SK-N-SH (cell line): ENCODE measurements around the gene ADGRL3. TPM values are rescaled to one million over a fixed set of nuclear protein-coding genes. Genes with fewer than 3 reads are reported as not detected.

ENCODE experiments used
- CTCF ChIA-PET: fragments of 300-600, 350-600 bp; formaldehyde crosslinking; extraction: SDS; loops from one replicate; lab custom pipeline; 2021; lab: Yijun Ruan, JAX
- POLR2A ChIA-PET: fragments of 350-600 bp; sonication (Branson Sonifier 250); formaldehyde crosslinking; extraction: SDS; loops from one replicate; lab custom pipeline; 2020; ENCODE audit warnings: antibody characterized with exemption, inconsistent platforms; lab: Yijun Ruan, JAX
- DNase-seq: peaks from one replicate; pipeline ENCODE4 v3.0.0; 2012
- H2AFZ ChIP-seq: fragments of 200-600 bp; sonication (generic); 2 replicates; pipeline ENCODE4 v1.8.1; 2016; ENCODE audit warnings: antibody characterized with exemption, mild to moderate bottlenecking, low read depth
- H3F3A ChIP-seq: fragments of 200-600 bp; sonication (generic); replicated peaks from 2 replicates; pipeline ENCODE3; 2016; ENCODE audit warnings: antibody characterized with exemption, mild to moderate bottlenecking; ENCODE audit not compliant: insufficient read depth
- H3K27ac ChIP-seq, 2 experiments: fragments of 200-500 bp in 1 of 2; fragments of 200-600 bp in 1 of 2; sonication (Bioruptor generic) in 1 of 2; sonication (generic), shearing (Covaris generic) in 1 of 2; 2 replicates each; pipeline versions ENCODE4 v1.5.1 to v1.6.1; 2014 to 2016; ENCODE audit warnings: low read depth in 2 of 2, inconsistent platforms in 1 of 2, low read length in 1 of 2, mild to moderate bottlenecking in 1 of 2, mixed read lengths in 1 of 2
- H3K27me3 ChIP-seq: fragments of 200-600 bp; sonication (generic), shearing (Covaris generic); 2 replicates; pipeline ENCODE4 v1.6.1; 2016; ENCODE audit warnings: mixed run types; ENCODE audit not compliant: insufficient read depth
- H3K36me3 ChIP-seq, 2 experiments: fragments of 200-500 bp in 1 of 2; fragments of 200-600 bp in 1 of 2; sonication (Bioruptor generic) in 1 of 2; sonication (generic) in 1 of 2; replicated peaks in 1 of 2; 2 replicates each; pipeline versions ENCODE3 to v1.5.1; 2014 to 2016; ENCODE audit warnings: low read length in 1 of 2, mild to moderate bottlenecking in 1 of 2; ENCODE audit not compliant: insufficient read depth in 2 of 2, control insufficient read depth in 1 of 2
- H3K4me1 ChIP-seq, 2 experiments: fragments of 200-500 bp in 1 of 2; fragments of 200-600 bp in 1 of 2; sonication (Bioruptor generic) in 1 of 2; sonication (generic), shearing (Covaris generic) in 1 of 2; 2 replicates each; pipeline versions ENCODE4 v1.5.1 to v1.6.1; 2014 to 2016; ENCODE audit warnings: low read depth in 1 of 2, low read length in 1 of 2, mixed run types in 1 of 2; ENCODE audit not compliant: insufficient read depth in 2 of 2, control insufficient read depth in 1 of 2
- H3K4me2 ChIP-seq: fragments of 200-600 bp; sonication (generic), shearing (Covaris generic); 2 replicates; pipeline ENCODE4 v1.6.1; 2017; ENCODE audit warnings: mixed run types
- H3K4me3 ChIP-seq, 2 experiments: fragments of 200-500 bp in 1 of 2; fragments of 200-600 bp in 1 of 2; sonication (Bioruptor generic) in 1 of 2; sonication (generic), shearing (Covaris generic) in 1 of 2; 2 replicates each; pipeline versions ENCODE4 v1.5.1 to v1.8.1; 2014 to 2016; ENCODE audit warnings: low read depth in 2 of 2, inconsistent platforms in 1 of 2, low read length in 1 of 2, mild to moderate bottlenecking in 1 of 2, mixed read lengths in 1 of 2, moderate library complexity in 1 of 2
- H3K79me2 ChIP-seq: fragments of 200-600 bp; sonication (generic); 2 replicates; pipeline ENCODE4 v1.8.1; 2017; ENCODE audit warnings: mild to moderate bottlenecking; ENCODE audit not compliant: insufficient read depth
- H3K9ac ChIP-seq: fragments of 200-600 bp; sonication (generic); 2 replicates; pipeline ENCODE4 v1.6.1; 2017; ENCODE audit warnings: mixed run types
- H3K9me2 ChIP-seq: fragments of 200-600 bp; sonication (generic); 2 replicates; pipeline ENCODE4 v1.6.1; 2017; ENCODE audit warnings: mixed run types
- H3K9me3 ChIP-seq: fragments of 200-600 bp; sonication (generic); 2 replicates; pipeline ENCODE4 v1.6.1; 2017; ENCODE audit warnings: mixed run types, mild to moderate bottlenecking, moderate library complexity
- H4K20me1 ChIP-seq: fragments of 200-600 bp; sonication (generic); 2 replicates; pipeline ENCODE4 v1.6.1; 2017; ENCODE audit warnings: mild to moderate bottlenecking, mixed run types; ENCODE audit not compliant: insufficient read depth
- CHD2 ChIP-seq: fragments of 150-350 bp; IDR thresholded peaks from 2 replicates; pipeline ENCODE4 v1.6.1; 2018; ENCODE audit warnings: low read length; ENCODE audit not compliant: partially characterized antibody
- ELF1 ChIP-seq: IDR thresholded peaks from 2 replicates; pipeline ENCODE4 v1.4.0; 2012
- FOSL2 ChIP-seq: IDR thresholded peaks from 2 replicates; pipeline ENCODE4 v1.4.0; 2012; ENCODE audit warnings: low read depth, mild to moderate bottlenecking, moderate library complexity, borderline replicate concordance
- FOXM1 ChIP-seq: IDR thresholded peaks from 2 replicates; pipeline ENCODE4 v1.4.0; 2012; ENCODE audit warnings: low read depth, mild to moderate bottlenecking
- GATA2 ChIP-seq: sonication (generic); formaldehyde crosslinking; IDR thresholded peaks from 2 replicates; pipeline ENCODE4 v1.5.0; 2020; ENCODE audit warnings: mild to moderate bottlenecking, missing genetic modification reagents
- IRF3 ChIP-seq: fragments of 150-350 bp; IDR thresholded peaks from 2 replicates; pipeline ENCODE4 v1.6.1; 2016; ENCODE audit warnings: mild to moderate bottlenecking, low read depth, low read length
- JUND ChIP-seq: IDR thresholded peaks from 2 replicates; pipeline ENCODE4 v1.4.0; 2012
- MEF2A ChIP-seq: IDR thresholded peaks from 2 replicates; pipeline ENCODE4 v1.4.0; 2012; ENCODE audit warnings: low read depth, borderline replicate concordance
- NRF1 ChIP-seq: IDR thresholded peaks from 2 replicates; pipeline ENCODE4 v1.6.1; 2012; ENCODE audit warnings: low read depth, mild to moderate bottlenecking, low read length
- RAD21 ChIP-seq: IDR thresholded peaks from 2 replicates; pipeline ENCODE4 v1.6.1; 2012; ENCODE audit warnings: mild to moderate bottlenecking, low read length
- RCOR1 ChIP-seq: fragments of 150-350 bp; IDR thresholded peaks from 2 replicates; pipeline ENCODE4 v1.6.1; 2017; ENCODE audit warnings: antibody characterized with exemption, low read length
- REST ChIP-seq: IDR thresholded peaks from 2 replicates; pipeline ENCODE4 v1.6.1; 2012; ENCODE audit warnings: mild to moderate bottlenecking, low read depth, low read length, moderate library complexity
- RXRA ChIP-seq: IDR thresholded peaks from 2 replicates; pipeline ENCODE4 v1.4.0; 2012; ENCODE audit warnings: low read depth, mild to moderate bottlenecking, borderline replicate concordance
- SIN3A ChIP-seq: IDR thresholded peaks from 2 replicates; pipeline ENCODE4 v1.6.1; 2012; ENCODE audit warnings: low read depth, mild to moderate bottlenecking, low read length, moderate library complexity, borderline replicate concordance
- TCF12 ChIP-seq: IDR thresholded peaks from 2 replicates; pipeline ENCODE4 v1.4.0; 2012
- YY1 ChIP-seq: IDR thresholded peaks from 2 replicates; pipeline ENCODE4 v1.4.0; 2012; ENCODE audit warnings: low read depth, mild to moderate bottlenecking
- ZBTB33 ChIP-seq: IDR thresholded peaks from 2 replicates; pipeline ENCODE4 v1.4.0; 2012; ENCODE audit warnings: low read depth, borderline replicate concordance
- WGBS: methylation state at CpG from one replicate; pipeline ENCODE4 v1.1.6; 2017; ENCODE audit warnings: low lambda C conversion rate; 5-methylcytosine and 5-hydroxymethylcytosine counted together
- polyA plus RNA-seq, 3 experiments: library from polyadenylated mRNA; depleted of rRNA; stranded (reverse); fragments of >200 nt; gene quantifications; 2 replicates each; pipeline ENCODE4 v1.2.3, GENCODE V29; 2012
- TF ChIP-seq, protein P1 (sequence below): fragments of 150-350 bp; IDR thresholded peaks from 2 replicates; pipeline ENCODE4 v1.6.1; 2017; ENCODE audit warnings: antibody characterized with exemption, low read length, low read depth, borderline replicate concordance
- TF ChIP-seq, protein P2 (sequence below): IDR thresholded peaks from 2 replicates; pipeline ENCODE4 v1.4.0; 2012; ENCODE audit warnings: low read depth
- TF ChIP-seq, protein P3 (sequence below): IDR thresholded peaks from 2 replicates; pipeline ENCODE4 v1.4.0; 2012; ENCODE audit warnings: low read depth, borderline replicate concordance

Gene ADGRL3
- polyA plus RNA-seq, 1 of the 3 experiments (the other 2 are of a cell fraction), result 0.03 TPM

DNA sequence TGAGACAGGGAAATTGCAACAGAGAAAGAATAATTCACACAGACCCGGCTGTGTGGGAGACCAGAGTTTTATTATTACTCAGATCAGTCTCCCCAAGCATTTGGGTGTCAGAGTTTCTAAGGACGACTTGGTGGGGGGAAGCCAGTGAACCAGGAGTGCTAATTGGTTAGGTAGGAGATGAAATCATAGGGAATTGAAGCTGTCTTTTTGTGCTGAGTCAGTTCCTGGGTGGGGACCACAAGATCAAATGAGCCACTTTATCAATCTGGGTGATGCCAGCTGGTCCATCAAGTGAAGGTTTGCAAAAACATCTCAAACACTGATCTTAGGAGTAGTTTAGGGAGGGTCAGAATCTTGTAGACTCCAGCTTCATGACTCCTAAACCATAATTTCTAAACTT lies 560.7 kb downstream of the ADGRL3 start (continued):
- no peak for TF ChIP-seq YY1
- no peak for TF ChIP-seq ZBTB33
- TF ChIP-seq MEF2A, result no peak
- TF ChIP-seq, protein P1, sequence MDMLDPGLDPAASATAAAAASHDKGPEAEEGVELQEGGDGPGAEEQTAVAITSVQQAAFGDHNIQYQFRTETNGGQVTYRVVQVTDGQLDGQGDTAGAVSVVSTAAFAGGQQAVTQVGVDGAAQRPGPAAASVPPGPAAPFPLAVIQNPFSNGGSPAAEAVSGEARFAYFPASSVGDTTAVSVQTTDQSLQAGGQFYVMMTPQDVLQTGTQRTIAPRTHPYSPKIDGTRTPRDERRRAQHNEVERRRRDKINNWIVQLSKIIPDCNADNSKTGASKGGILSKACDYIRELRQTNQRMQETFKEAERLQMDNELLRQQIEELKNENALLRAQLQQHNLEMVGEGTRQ, result no peak

GRCh38 chr4:61762722-61763627 lies 562.8 kb downstream of the ADGRL3 start:
- H3K27ac ChIP-seq, result no peak overlapping the region
- no peak overlapping the region for H3K4me3 ChIP-seq
- H3K79me2 ChIP-seq, result no peaks in the 10 kb centered on the region
- no peaks in the 10 kb centered on the region for H3F3A ChIP-seq
- no peaks in the 10 kb centered on the region for H3K36me3 ChIP-seq
- no peak overlapping the region for H2AFZ ChIP-seq
- H4K20me1 ChIP-seq, result no peaks in the 10 kb centered on the region
- H3K27me3 ChIP-seq, result no peaks in the 10 kb centered on the region
- H3K9ac ChIP-seq, result no peak overlapping the region
- DNase-seq, result no peak
- CTCF ChIA-PET, result no interaction called here
- H3K9me3 ChIP-seq, result no peaks in the 10 kb centered on the region
- no peaks in the 10 kb centered on the region for H3K9me2 ChIP-seq
- no peaks in the 10 kb centered on the region for H3K4me1 ChIP-seq
- no peak overlapping the region for H3K4me2 ChIP-seq
- POLR2A ChIA-PET, result no interaction called here
- 50% methylated on average over 5 of the region's 5 CpGs for WGBS
- TF ChIP-seq, protein P1, result no peak
- TF ChIP-seq JUND (no peak), CHD2 (no peak), FOXM1 (no peak), TCF12 (no peak), SIN3A (no peak), IRF3 (no peak), RAD21 (no peak), RXRA (no peak), REST (no peak), RCOR1 (no peak), NRF1 (no peak), FOSL2 (no peak), GATA2 (CRISPR knock-in tag) (no peak), ELF1 (no peak)
- TF ChIP-seq, protein P2, sequence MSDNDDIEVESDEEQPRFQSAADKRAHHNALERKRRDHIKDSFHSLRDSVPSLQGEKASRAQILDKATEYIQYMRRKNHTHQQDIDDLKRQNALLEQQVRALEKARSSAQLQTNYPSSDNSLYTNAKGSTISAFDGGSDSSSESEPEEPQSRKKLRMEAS, result no peak
- TF ChIP-seq, protein P3, sequence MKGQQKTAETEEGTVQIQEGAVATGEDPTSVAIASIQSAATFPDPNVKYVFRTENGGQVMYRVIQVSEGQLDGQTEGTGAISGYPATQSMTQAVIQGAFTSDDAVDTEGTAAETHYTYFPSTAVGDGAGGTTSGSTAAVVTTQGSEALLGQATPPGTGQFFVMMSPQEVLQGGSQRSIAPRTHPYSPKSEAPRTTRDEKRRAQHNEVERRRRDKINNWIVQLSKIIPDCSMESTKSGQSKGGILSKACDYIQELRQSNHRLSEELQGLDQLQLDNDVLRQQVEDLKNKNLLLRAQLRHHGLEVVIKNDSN, result no peak
